HL-60 (cell line): ENCODE measurements around the gene SENP3.

Experiments
- DNase-seq, 2 experiments: peaks; one replicate each; pipeline ENCODE4 v3.0.0-alpha.2; 2010 to 2020; ENCODE audit warnings: low read depth in 1 of 2, low spot score in 1 of 2
- H3K27ac ChIP-seq: fragments of 250-450 bp; sonication (Bioruptor Pico); replicated peaks from 2 replicates; pipeline ENCODE4 v1.5.1; 2020; ENCODE audit warnings: mild to moderate bottlenecking, moderate library complexity
- H3K27me3 ChIP-seq: fragments of 250-450 bp; sonication (Bioruptor Pico); 2 replicates; pipeline ENCODE4 v1.5.1; 2021; ENCODE audit warnings: mild to moderate bottlenecking, moderate library complexity; ENCODE audit not compliant: insufficient read depth, poor library complexity, severe bottlenecking
- H3K4me3 ChIP-seq: replicated peaks from 2 replicates; pipeline ENCODE4 v1.5.1; 2011; ENCODE audit warnings: mild to moderate bottlenecking, control low read depth, low read length; ENCODE audit not compliant: insufficient read depth
- GABPA ChIP-seq: IDR thresholded peaks from 2 replicates; pipeline ENCODE4 v1.6.1; 2012; ENCODE audit warnings: low read depth
- POLR2AphosphoS5 ChIP-seq: IDR thresholded peaks from 2 replicates; pipeline ENCODE4 v1.6.1; 2012; ENCODE audit warnings: low read depth
- SPI1 ChIP-seq: IDR thresholded peaks from 2 replicates; pipeline ENCODE4 v1.6.1; 2012; ENCODE audit warnings: low read depth, mild to moderate bottlenecking, borderline replicate concordance
- TF ChIP-seq, protein P1 (sequence below): IDR thresholded peaks from one replicate; pipeline ENCODE4 v1.5.1; 2011; ENCODE audit warnings: low read length, control low read depth, inconsistent platforms; ENCODE audit not compliant: insufficient read depth
- TF ChIP-seq, protein P2 (sequence below): IDR thresholded peaks from 2 replicates; pipeline ENCODE4 v1.6.1; 2012; ENCODE audit warnings: low read depth; ENCODE audit not compliant: insufficient replicate concordance

Gene SENP3

DNA sequence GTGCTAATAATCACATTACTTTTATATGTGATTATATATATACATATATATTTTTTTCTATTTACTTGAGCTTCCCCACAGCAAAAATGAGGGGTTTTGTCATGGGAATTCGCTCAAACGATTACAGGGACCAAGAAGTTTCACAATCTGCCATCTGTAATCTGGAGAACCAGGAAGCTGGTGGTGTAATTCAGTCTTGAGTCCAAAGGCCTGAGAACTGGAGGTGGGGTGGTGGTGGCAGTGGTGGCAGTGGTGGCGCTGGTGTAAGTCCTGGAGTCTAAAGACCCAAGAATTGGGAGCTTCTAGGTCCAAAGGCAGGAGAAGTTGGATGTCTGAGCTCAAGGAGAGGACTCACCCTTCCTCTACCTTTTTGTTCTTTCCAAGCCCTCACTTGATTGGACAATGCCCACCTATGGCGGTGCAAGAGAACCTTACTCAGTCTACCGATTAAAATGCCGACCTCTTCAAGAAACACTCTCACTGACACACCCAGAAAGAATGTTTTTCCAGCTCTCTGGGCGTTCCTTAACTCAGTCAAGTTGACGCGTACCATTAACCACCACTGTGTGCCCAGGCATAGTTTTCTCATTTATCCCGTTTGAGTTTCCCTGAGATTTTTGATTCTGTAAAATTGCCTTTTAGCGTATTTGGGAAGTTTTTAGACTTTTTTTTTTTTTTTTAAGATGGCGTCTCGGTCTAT lies 45.7 kb upstream of the SENP3 start:
- DNase-seq: peak in 1 of 2 experiments; percentile 34
- no peaks in the 10 kb centered on the region for H3K27me3 ChIP-seq
- H3K27ac ChIP-seq: no peak overlapping the region
- TF ChIP-seq, protein P1, sequence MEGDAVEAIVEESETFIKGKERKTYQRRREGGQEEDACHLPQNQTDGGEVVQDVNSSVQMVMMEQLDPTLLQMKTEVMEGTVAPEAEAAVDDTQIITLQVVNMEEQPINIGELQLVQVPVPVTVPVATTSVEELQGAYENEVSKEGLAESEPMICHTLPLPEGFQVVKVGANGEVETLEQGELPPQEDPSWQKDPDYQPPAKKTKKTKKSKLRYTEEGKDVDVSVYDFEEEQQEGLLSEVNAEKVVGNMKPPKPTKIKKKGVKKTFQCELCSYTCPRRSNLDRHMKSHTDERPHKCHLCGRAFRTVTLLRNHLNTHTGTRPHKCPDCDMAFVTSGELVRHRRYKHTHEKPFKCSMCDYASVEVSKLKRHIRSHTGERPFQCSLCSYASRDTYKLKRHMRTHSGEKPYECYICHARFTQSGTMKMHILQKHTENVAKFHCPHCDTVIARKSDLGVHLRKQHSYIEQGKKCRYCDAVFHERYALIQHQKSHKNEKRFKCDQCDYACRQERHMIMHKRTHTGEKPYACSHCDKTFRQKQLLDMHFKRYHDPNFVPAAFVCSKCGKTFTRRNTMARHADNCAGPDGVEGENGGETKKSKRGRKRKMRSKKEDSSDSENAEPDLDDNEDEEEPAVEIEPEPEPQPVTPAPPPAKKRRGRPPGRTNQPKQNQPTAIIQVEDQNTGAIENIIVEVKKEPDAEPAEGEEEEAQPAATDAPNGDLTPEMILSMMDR: no peak
- TF ChIP-seq, protein P2, sequence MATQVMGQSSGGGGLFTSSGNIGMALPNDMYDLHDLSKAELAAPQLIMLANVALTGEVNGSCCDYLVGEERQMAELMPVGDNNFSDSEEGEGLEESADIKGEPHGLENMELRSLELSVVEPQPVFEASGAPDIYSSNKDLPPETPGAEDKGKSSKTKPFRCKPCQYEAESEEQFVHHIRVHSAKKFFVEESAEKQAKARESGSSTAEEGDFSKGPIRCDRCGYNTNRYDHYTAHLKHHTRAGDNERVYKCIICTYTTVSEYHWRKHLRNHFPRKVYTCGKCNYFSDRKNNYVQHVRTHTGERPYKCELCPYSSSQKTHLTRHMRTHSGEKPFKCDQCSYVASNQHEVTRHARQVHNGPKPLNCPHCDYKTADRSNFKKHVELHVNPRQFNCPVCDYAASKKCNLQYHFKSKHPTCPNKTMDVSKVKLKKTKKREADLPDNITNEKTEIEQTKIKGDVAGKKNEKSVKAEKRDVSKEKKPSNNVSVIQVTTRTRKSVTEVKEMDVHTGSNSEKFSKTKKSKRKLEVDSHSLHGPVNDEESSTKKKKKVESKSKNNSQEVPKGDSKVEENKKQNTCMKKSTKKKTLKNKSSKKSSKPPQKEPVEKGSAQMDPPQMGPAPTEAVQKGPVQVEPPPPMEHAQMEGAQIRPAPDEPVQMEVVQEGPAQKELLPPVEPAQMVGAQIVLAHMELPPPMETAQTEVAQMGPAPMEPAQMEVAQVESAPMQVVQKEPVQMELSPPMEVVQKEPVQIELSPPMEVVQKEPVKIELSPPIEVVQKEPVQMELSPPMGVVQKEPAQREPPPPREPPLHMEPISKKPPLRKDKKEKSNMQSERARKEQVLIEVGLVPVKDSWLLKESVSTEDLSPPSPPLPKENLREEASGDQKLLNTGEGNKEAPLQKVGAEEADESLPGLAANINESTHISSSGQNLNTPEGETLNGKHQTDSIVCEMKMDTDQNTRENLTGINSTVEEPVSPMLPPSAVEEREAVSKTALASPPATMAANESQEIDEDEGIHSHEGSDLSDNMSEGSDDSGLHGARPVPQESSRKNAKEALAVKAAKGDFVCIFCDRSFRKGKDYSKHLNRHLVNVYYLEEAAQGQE: no peak
- TF ChIP-seq SPI1 (no peak), POLR2AphosphoS5 (no peak), GABPA (no peak)
- no peak overlapping the region for H3K4me3 ChIP-seq

DNA sequence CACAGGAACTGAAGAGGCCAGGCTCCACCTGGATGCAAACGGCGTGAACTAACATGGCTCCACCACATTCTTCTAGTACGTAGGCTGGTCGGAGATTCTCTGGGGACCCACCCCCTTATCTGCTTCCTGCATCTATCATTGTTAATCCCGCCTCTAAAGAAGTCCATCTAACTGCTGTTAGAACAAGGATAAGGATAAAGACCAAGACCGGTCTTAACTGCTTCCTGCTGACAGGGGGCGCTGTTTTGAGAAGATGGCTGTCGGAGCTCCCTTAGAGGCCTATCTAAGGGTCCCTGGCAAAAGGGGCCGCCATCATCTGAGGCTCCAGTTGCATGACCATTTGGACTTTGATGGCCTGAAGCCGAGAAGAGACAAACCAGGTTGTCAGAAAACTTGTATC lies 38.7 kb upstream of the SENP3 start:
- no peak overlapping the region for H3K4me3 ChIP-seq
- H3K27me3 ChIP-seq: no peaks in the 10 kb centered on the region
- H3K27ac ChIP-seq: no peak overlapping the region
- DNase-seq: peak in 1 of 2 experiments; percentile 14
- TF ChIP-seq, protein P1: no peak
- TF ChIP-seq, protein P2: no peak
- TF ChIP-seq SPI1 (no peak), GABPA (no peak), POLR2AphosphoS5 (no peak)

DNA sequence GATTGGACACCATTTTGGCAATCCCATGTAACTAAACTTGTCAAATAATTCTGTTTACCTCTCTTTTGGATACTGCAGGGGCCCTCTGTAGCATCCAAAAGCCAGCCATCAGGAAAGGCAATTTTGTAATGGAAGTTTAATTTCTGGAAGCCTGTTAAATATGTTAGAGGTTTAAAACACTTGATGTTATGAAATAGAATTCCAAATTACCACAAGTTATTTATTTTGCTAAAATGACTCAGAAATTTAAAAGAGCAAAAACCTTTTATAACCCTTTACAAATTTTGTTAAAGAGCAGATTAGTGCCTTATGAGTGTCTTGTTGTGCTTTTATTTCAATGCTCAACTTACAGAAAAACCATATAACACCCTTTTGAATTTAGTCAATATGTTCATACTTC lies 32.9 kb upstream of the SENP3 start:
- H3K27ac ChIP-seq: no peak overlapping the region
- no peak for TF ChIP-seq SPI1
- no peak for TF ChIP-seq GABPA
- TF ChIP-seq, protein P1: no peak
- TF ChIP-seq, protein P2: no peak
- TF ChIP-seq POLR2AphosphoS5: no peak
- H3K4me3 ChIP-seq: no peak overlapping the region
- no peak for DNase-seq
- H3K27me3 ChIP-seq: no peaks in the 10 kb centered on the region
